ENCODE results near the gene CTBP1.
A peak's percentile ranks its signal among the peaks of the same experiment; 100 is the strongest.

CTBP1 gene

DNA sequence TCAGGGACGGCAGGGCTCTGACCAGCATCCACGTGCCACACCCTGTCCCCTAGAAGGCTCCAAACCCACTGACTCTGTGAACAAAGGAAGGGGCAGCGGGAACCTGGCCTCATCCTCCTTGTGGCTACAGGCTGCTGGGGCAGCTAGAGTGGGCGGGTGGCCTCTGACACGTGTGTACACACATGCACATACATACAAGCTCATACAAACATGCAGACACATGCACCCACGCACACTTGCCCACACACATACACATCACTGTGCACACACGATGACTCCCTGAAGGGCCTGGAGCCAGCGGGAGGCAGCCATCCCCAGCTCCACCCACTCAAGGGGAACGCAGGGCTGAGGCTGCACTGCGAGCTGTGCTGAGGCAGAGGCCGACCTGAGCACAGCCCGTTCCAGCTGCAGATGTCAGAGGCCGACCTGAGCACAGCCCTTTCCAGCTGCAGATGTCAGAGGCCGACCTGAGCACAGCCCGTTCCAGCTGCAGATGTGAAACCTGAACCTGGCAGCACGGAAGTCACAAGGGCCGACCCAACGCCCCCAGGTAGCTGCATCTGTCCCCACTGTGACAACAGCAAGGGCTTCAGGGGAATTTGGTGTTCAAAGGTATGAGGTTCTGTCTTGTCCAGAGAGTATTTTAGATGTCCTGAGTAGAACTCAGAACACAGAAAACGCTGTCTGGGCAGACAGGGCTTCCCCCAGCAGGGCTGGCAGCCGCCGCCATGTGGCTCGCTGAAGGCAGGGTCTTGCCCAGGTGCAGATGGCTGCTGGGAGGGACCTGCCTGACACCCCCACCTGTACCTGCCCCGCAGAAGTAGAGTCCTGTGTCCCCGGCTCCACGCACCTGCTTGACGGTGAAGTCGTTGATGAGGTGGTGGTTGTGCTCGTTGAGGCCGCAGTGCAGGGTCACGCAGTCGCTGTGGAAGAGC is 33.5 kb downstream of the CTBP1 start:
- no peak overlapping the region for H3K4me3 ChIP-seq (replicated peaks; ENCODE audit: insufficient read depth, low read length)
- DNase-seq (ENCODE audit: low read depth in 1 of 2, low spot score in 1 of 2) = no peak
- H3K27me3 ChIP-seq (ENCODE audit: insufficient read depth, poor library complexity, severe bottlenecking) = no peaks in the 10 kb centered on the region
- TF ChIP-seq GABPA (IDR thresholded peaks at IDR 0.05; ENCODE audit: low read depth) = no peak
- no peak overlapping the region for H3K27ac ChIP-seq (replicated peaks)

- Histone ChIP-seq H3K27ac (replicated peaks) (no peak overlapping the region), H3K4me3 (replicated peaks; ENCODE audit: insufficient read depth, low read length) (no peak overlapping the region), H3K27me3 (ENCODE audit: insufficient read depth, poor library complexity, severe bottlenecking) (no peaks in the 10 kb centered on the region)
- DNase-seq (ENCODE audit: low read depth in 1 of 2, low spot score in 1 of 2) = no peak
- no peak for TF ChIP-seq REST (IDR thresholded peaks at IDR 0.05; ENCODE audit: insufficient replicate concordance, low read depth)
- 0 out of 2 replicates have a peak, but pooled peaks have one; percentile 6 for TF ChIP-seq POLR2AphosphoS5 (IDR thresholded peaks at IDR 0.05; ENCODE audit: low read depth)
Observed at GRCh38 chr4:1214101-1215095, 34.5 kb downstream of the CTBP1 start.

DNA sequence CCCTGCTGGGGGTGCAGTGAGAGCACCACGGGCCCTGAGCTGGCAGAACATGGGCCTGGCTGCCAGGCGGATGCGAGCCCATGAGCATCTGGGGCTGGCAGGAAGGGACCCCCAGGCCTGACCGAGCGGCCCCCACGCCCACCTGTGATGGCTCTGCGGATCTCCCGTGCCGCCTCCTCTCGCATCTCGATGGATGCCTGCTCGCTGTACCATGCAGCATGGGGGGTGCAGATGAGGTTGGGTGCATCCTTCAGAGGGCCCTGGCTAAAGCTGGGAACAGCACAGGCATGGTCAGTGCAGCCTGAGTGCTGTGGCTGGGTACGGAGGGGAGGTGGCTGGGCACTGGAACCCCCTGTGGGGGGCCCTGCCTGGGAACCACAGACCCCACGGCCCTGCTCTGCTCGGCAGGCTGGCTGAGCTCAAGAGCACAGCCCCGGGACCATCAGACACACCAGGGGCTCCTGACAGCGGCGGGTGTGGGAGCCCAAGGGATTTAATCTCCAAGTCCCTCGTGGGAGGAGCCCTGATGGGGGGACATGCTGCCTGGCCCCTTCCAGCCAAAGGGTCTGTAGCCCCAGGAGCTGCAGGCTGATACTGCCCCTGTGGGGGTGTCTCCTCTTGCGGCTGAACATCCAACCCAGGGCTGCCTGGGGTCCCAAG is 35.5 kb downstream of the CTBP1 start:
- no peak overlapping the region for H3K27ac ChIP-seq (replicated peaks)
- no peak overlapping the region for H3K4me3 ChIP-seq (replicated peaks; ENCODE audit: insufficient read depth, low read length)
- no peak for TF ChIP-seq SPI1 (IDR thresholded peaks at IDR 0.05; ENCODE audit: borderline replicate concordance, low read depth)
- TF ChIP-seq REST (IDR thresholded peaks at IDR 0.05; ENCODE audit: insufficient replicate concordance, low read depth) = no peak
- TF ChIP-seq GABPA (IDR thresholded peaks at IDR 0.05; ENCODE audit: low read depth) = no peak
- no peak for TF ChIP-seq POLR2AphosphoS5 (IDR thresholded peaks at IDR 0.05; ENCODE audit: low read depth)
- no peak for DNase-seq (ENCODE audit: low read depth in 1 of 2, low spot score in 1 of 2)
- no peaks in the 10 kb centered on the region for H3K27me3 ChIP-seq (ENCODE audit: insufficient read depth, poor library complexity, severe bottlenecking)

GRCh38 chr4:1212546-1213335 is 36.2 kb downstream of the CTBP1 start:
- DNase-seq (ENCODE audit: low read depth in 1 of 2, low spot score in 1 of 2) = no peak
- no peak overlapping the region for H3K27ac ChIP-seq (replicated peaks)
- no peak overlapping the region for H3K4me3 ChIP-seq (replicated peaks; ENCODE audit: insufficient read depth, low read length)
- TF ChIP-seq, protein P1, sequence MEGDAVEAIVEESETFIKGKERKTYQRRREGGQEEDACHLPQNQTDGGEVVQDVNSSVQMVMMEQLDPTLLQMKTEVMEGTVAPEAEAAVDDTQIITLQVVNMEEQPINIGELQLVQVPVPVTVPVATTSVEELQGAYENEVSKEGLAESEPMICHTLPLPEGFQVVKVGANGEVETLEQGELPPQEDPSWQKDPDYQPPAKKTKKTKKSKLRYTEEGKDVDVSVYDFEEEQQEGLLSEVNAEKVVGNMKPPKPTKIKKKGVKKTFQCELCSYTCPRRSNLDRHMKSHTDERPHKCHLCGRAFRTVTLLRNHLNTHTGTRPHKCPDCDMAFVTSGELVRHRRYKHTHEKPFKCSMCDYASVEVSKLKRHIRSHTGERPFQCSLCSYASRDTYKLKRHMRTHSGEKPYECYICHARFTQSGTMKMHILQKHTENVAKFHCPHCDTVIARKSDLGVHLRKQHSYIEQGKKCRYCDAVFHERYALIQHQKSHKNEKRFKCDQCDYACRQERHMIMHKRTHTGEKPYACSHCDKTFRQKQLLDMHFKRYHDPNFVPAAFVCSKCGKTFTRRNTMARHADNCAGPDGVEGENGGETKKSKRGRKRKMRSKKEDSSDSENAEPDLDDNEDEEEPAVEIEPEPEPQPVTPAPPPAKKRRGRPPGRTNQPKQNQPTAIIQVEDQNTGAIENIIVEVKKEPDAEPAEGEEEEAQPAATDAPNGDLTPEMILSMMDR (IDR thresholded peaks at IDR 0.05; ENCODE audit: insufficient read depth, low read length) = no peak
- peak; percentile 18; the same call in 1 of the 2 replicates for TF ChIP-seq POLR2AphosphoS5 (IDR thresholded peaks at IDR 0.05; ENCODE audit: low read depth)
- H3K27me3 ChIP-seq (ENCODE audit: insufficient read depth, poor library complexity, severe bottlenecking) = no peaks in the 10 kb centered on the region
